ENCODE results near the gene CHD9.

DNA sequence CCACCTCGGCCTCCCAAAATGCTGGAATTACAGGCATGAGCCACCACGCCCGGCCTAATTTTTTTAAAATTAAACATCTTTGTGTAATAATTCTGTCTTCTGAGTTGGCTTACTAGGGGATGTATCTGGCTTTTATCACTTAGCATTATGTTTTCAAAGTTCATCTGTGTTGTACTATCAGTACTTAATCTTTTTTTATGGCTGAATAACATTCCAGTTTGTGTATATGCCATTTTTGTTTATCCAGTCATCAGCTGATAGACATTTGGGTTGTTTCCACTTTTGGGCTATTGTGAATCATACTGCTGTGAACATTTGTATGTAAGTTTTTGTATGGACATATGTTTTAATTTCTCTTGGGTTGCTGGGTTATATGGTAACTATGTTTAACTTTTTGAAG is 69.0 kb downstream of the CHD9 start:
- TF ChIP-seq, protein P1, sequence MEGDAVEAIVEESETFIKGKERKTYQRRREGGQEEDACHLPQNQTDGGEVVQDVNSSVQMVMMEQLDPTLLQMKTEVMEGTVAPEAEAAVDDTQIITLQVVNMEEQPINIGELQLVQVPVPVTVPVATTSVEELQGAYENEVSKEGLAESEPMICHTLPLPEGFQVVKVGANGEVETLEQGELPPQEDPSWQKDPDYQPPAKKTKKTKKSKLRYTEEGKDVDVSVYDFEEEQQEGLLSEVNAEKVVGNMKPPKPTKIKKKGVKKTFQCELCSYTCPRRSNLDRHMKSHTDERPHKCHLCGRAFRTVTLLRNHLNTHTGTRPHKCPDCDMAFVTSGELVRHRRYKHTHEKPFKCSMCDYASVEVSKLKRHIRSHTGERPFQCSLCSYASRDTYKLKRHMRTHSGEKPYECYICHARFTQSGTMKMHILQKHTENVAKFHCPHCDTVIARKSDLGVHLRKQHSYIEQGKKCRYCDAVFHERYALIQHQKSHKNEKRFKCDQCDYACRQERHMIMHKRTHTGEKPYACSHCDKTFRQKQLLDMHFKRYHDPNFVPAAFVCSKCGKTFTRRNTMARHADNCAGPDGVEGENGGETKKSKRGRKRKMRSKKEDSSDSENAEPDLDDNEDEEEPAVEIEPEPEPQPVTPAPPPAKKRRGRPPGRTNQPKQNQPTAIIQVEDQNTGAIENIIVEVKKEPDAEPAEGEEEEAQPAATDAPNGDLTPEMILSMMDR (IDR thresholded peaks at IDR 0.05) = no peak
- TF ChIP-seq POLR2A (IDR thresholded peaks at IDR 0.05) = no peak
